Measurements from ENCODE around the gene SCO2.

DNA sequence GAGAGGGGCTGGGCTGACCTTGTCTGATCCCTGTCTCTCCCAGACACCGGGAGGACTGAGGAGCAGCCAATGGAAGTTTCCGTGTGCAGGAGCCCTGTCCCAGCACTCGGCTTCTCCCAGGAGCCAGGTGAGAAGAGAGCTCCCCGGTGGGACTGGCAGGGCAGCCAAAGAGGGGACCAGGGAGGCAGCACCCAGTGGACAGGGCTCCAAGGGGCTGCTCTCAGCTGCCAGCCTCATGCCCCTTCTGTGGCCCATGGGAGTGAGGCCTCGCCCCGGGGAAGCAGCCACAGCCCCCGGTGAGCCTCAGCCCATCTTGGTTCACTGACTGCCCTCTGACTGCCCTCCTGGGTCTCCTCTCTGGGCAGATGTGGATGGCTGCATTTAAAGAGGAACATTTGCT lies 6.8 kb downstream of the SCO2 start:
- TF ChIP-seq, protein P1, sequence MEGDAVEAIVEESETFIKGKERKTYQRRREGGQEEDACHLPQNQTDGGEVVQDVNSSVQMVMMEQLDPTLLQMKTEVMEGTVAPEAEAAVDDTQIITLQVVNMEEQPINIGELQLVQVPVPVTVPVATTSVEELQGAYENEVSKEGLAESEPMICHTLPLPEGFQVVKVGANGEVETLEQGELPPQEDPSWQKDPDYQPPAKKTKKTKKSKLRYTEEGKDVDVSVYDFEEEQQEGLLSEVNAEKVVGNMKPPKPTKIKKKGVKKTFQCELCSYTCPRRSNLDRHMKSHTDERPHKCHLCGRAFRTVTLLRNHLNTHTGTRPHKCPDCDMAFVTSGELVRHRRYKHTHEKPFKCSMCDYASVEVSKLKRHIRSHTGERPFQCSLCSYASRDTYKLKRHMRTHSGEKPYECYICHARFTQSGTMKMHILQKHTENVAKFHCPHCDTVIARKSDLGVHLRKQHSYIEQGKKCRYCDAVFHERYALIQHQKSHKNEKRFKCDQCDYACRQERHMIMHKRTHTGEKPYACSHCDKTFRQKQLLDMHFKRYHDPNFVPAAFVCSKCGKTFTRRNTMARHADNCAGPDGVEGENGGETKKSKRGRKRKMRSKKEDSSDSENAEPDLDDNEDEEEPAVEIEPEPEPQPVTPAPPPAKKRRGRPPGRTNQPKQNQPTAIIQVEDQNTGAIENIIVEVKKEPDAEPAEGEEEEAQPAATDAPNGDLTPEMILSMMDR (IDR thresholded peaks at IDR 0.05) = no peak
- TF ChIP-seq POLR2A (IDR thresholded peaks at IDR 0.05) = no peak

Data from Peyer's patch (tissue), 4 donors.